Measurements from ENCODE around the gene ROBO2.

ROBO2 gene

GRCh38 chr3:77251136-77251535 is 211.2 kb downstream of the ROBO2 start:
- POLR2A ChIA-PET, result no interaction called here

GRCh38 chr3:77254967-77255831 is 215.3 kb downstream of the ROBO2 start:
- TF ChIP-seq KLF17 (tag by site-specific recombination; IDR thresholded peaks at IDR 0.05), result no peak
- no peak for TF ChIP-seq PBX3 (CRISPR knock-in tag; IDR thresholded peaks at IDR 0.05)
- TF ChIP-seq CTCF (tag by site-specific recombination; IDR thresholded peaks at IDR 0.05), result 0 out of 2 replicates have a peak, but pooled peaks have one; percentile 15
- TF ChIP-seq ZNF10 (tag by site-specific recombination; IDR thresholded peaks at IDR 0.05), result no peak
- no peak for TF ChIP-seq ZNF548 (tag by site-specific recombination; IDR thresholded peaks at IDR 0.05)
- no peak for TF ChIP-seq ZNF133 (tag by site-specific recombination; IDR thresholded peaks at IDR 0.05)
- TF ChIP-seq ZNF629 (tag by site-specific recombination; IDR thresholded peaks at IDR 0.05), result no peak
- no peak for TF ChIP-seq ZNF777 (tag by site-specific recombination; IDR thresholded peaks at IDR 0.05; ENCODE audit: borderline replicate concordance)
- TF ChIP-seq ZNF610 (tag by site-specific recombination; IDR thresholded peaks at IDR 0.05; ENCODE audit: borderline replicate concordance), result no peak
- 0 out of 2 replicates have a peak, but pooled peaks have one; percentile 9 for TF ChIP-seq PRDM10 (tag by site-specific recombination; IDR thresholded peaks at IDR 0.05)
- no peak for TF ChIP-seq WT1 (tag by site-specific recombination; IDR thresholded peaks at IDR 0.05)
- TF ChIP-seq ZNF660 (tag by site-specific recombination; IDR thresholded peaks at IDR 0.05), result peak; percentile 33; the same call in 1 of the 2 replicates
- TF ChIP-seq ZBTB49 (tag by site-specific recombination; IDR thresholded peaks at IDR 0.05; ENCODE audit: low read depth), result no peak
- no peak for TF ChIP-seq ZIC2 (tag by site-specific recombination; IDR thresholded peaks at IDR 0.05)
- peak; percentile 78 for TF ChIP-seq ZNF654 (tag by site-specific recombination; IDR thresholded peaks at IDR 0.05; ENCODE audit: low read depth)
- H3K4me1 ChIP-seq (ENCODE audit: control insufficient read depth, insufficient read depth, low read length), result peaks cover 6% of the 10 kb centered on the region; the same call in 1 of the 2 replicates
- POLR2A ChIA-PET, result no interaction called here

More at GRCh38 chr3:77251136-77251535, 211.2 kb downstream of the ROBO2 start:
- H3K36me3 ChIP-seq (ENCODE audit: control insufficient read depth in 2 of 2, insufficient read depth in 1 of 2, low read length in 2 of 2), result no peaks in the 10 kb centered on the region
- H3K9me3 ChIP-seq (ENCODE audit: control insufficient read depth, insufficient read depth, low read depth, low read length), result no peaks in the 10 kb centered on the region
- TF ChIP-seq KLF8 (tag by site-specific recombination; IDR thresholded peaks at IDR 0.05), result no peak
- TF ChIP-seq IKZF3 (tag by site-specific recombination; IDR thresholded peaks at IDR 0.05), result no peak
- no peak for TF ChIP-seq ZNF292 (tag by site-specific recombination; IDR thresholded peaks at IDR 0.05; ENCODE audit: borderline replicate concordance, low read depth)
- TF ChIP-seq ZNF624 (tag by site-specific recombination; IDR thresholded peaks at IDR 0.05), result no peak
- peaks cover 5% of the 10 kb centered on the region for H3K4me1 ChIP-seq (ENCODE audit: control insufficient read depth, insufficient read depth, low read length)
- CTCF ChIA-PET, result interaction anchor here (0.6 kb wide), 1 partner anchor 24 kb away, joined by 3 read pairs; no protein-coding TSS in a partner anchor
- H3K27ac ChIP-seq (ENCODE audit: extremely low read depth, low read depth, low read length), result no peak overlapping the region
- H3K4me3 ChIP-seq (ENCODE audit: low read depth, low read length), result no peak overlapping the region

More at GRCh38 chr3:77254967-77255831, 215.3 kb downstream of the ROBO2 start:
- no peak overlapping the region for H3K4me3 ChIP-seq (ENCODE audit: low read depth, low read length)
- CTCF ChIA-PET, result interaction anchor here (2.8 kb wide), 1 partner anchor 217 kb away, joined by 16 read pairs; no protein-coding TSS in a partner anchor
- H3K9me3 ChIP-seq (ENCODE audit: control insufficient read depth, insufficient read depth, low read depth, low read length), result no peaks in the 10 kb centered on the region
- no peak overlapping the region for H3K27ac ChIP-seq (ENCODE audit: extremely low read depth, low read depth, low read length)
- no peaks in the 10 kb centered on the region for H3K36me3 ChIP-seq (ENCODE audit: control insufficient read depth in 2 of 2, insufficient read depth in 1 of 2, low read length in 2 of 2)

Data from HEK293 (cell line).